Vein endothelial cell (primary cell): ENCODE data around the gene CYBB. TPM values are rescaled to one million over a fixed set of nuclear protein-coding genes. Genes with fewer than 3 reads are reported as not detected.

Source experiments
- total RNA-seq: library from RNA; depleted of rRNA; stranded (reverse); fragments of >200 nt; gene quantifications from 2 replicates; pipeline ENCODE4 v1.2.3, GENCODE V29; 2012

CYBB gene
- total RNA-seq, result under 0.01 TPM in 1 of 2 replicates, not detected in the other

GRCh38 chrX:37779857-37780256 is at the start of gene CYBB:
Gene CYBB (plus strand): TSS chrX:37780059. CDS start chrX:37780078, 19 bp downstream.

GRCh38 chrX:37846934-37847732 is 67.3 kb downstream of the CYBB start, which contains the start of gene DYNLT3:
Gene DYNLT3 (minus strand): TSS chrX:37847571. CDS start chrX:37847510, 61 bp downstream.

Other genes with a start within 250 kb of the CYBB start
- 0.98 and 1.7 TPM in 2 replicates for gene LANCL3, start 208.4 kb upstream of the CYBB start, total RNA-seq
- gene XK, start 94.3 kb upstream of the CYBB start, total RNA-seq, result under 0.01 and 0.10 TPM in 2 replicates
- gene DYNLT3, start 67.5 kb downstream of the CYBB start, total RNA-seq, result 27.4 and 33.8 TPM in 2 replicates
- under 0.01 and 0.10 TPM in 2 replicates for gene SYTL5, start 226.5 kb downstream of the CYBB start, total RNA-seq